Right cardiac atrium (tissue), 5 donors: ENCODE measurements around the gene C17orf107. TPM values are rescaled to one million over a fixed set of nuclear protein-coding genes. Genes with fewer than 3 reads are reported as not detected.

Experiments
- ATAC-seq, 2 donors: fragments of 200-7000 bp; cut with Tn5 transposase; one replicate each; pipeline versions ENCODE4 v1.8.0 to v1.9.1; 2020; ENCODE audit warnings: moderate library complexity in 2 of 2, mild to moderate bottlenecking in 1 of 2
- DNase-seq, 3 donors: peaks; one replicate each; pipeline ENCODE4 v3.0.0-alpha.2; 2020
- H3K27ac ChIP-seq: one replicate; pipeline ENCODE4 v1.5.1; 2013; ENCODE audit warnings: mild to moderate bottlenecking, low read length, control low read depth, moderate library complexity
- H3K27me3 ChIP-seq: one replicate; pipeline ENCODE4 v1.6.1; 2013; ENCODE audit not compliant: control insufficient read depth, insufficient read depth
- H3K4me1 ChIP-seq: one replicate; pipeline ENCODE4 v1.6.1; 2013; ENCODE audit warnings: low read length; ENCODE audit not compliant: control insufficient read depth, insufficient read depth
- H3K4me3 ChIP-seq: one replicate; pipeline ENCODE4 v1.5.1; 2013; ENCODE audit warnings: low read length, control low read depth
- H3K9me3 ChIP-seq: one replicate; pipeline ENCODE4 v1.6.1; 2013; ENCODE audit warnings: low read length; ENCODE audit not compliant: control insufficient read depth
- WGBS: extraction: QIAGEN DNeasy Blood & Tissue Kit; methylation state at CpG from one replicate; pipeline ENCODE4 v1.1.7; 2013; 5-methylcytosine and 5-hydroxymethylcytosine counted together
- intact Hi-C, 4 donors: fragments of 100-400 bp; cut with DNase I; formaldehyde crosslinking; loops; one replicate each; pipeline versions ENCODE4 v1.11.0 to v1.14.0; 2022 to 2023
- polyA plus RNA-seq: library from polyadenylated mRNA; stranded (reverse); fragments of 200-250 nt; gene quantifications from one replicate; pipeline ENCODE4 v1.2.3, GENCODE V29; 2013
- total RNA-seq, 4 donors: library from RNA; stranded (reverse); fragmentation: NEBNext Ultra II Directional; extraction: Animal tissue kit (Norgen Biotek cat#: 25700); gene quantifications; one replicate each; pipeline ENCODE4 v1.2.1, GENCODE V29; 2021
- donor health status: healthy with polysubstance abuse.
- donor health status: DM: no; HTN: yes; CAD: no.
- donor health status: DM: no; HTN: no; CAD: no.
- donor health status: DM: no; HTN: yes; CAD: no; lungs with severe emphysema.
- donor health status: DM: yes; HTN: yes; CAD: no.

Gene C17orf107
- total and polyA plus RNA-seq, 5 donors = 2.7 to 3.6 (median 2.8) TPM

DNA sequence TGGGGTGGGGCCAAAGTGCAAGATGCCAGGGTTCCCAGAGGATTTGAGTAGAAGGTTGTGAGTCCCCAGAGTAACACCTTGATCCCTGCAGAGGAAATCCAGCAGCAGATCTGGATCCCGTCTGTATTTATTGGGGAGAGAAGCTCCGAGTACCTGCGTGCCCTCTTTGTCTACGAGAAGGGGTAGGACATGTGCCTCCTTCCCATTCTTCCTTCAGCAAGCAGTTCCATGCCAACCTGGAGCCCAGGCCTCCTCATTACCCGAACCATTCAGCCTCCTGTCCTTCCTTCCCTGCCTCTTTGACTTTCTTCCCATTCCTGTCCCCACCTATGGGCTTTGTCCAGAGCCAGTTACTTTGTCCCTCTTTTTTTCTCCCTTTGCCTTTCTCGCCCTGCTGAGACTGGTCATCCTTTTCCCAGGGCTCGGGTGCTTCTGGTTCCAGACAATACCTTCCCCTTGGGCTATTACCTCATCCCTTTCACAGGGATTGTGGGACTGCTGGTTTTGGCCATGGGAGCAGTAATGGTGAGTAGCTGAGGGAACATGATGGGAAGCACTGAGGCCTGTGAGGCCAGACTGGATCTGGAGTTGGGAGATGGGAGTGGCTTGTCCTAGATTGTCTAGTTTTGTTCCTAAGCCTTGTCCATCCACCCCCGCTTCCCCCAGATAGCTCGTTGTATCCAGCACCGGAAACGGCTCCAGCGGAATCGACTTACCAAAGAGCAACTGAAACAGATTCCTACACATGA is 43.6 kb downstream of the C17orf107 start:
- DNase-seq (peak in 1 of 3 donors; percentile 43), ATAC-seq (no peak)
- Histone ChIP-seq H3K27ac (no peak overlapping the region), H3K4me1 (peaks cover 11% of the 10 kb centered on the region), H3K4me3 (no peak overlapping the region), H3K9me3 (no peaks in the 10 kb centered on the region), H3K27me3 (no peaks in the 10 kb centered on the region)
- intact Hi-C loops = loop anchor here in 1 of 4 donors (5.0 kb wide), 1 partner anchor 36 kb away; no protein-coding TSS in a partner anchor
- WGBS = 63% methylated on average over 13 of the region's 13 CpGs

DNA sequence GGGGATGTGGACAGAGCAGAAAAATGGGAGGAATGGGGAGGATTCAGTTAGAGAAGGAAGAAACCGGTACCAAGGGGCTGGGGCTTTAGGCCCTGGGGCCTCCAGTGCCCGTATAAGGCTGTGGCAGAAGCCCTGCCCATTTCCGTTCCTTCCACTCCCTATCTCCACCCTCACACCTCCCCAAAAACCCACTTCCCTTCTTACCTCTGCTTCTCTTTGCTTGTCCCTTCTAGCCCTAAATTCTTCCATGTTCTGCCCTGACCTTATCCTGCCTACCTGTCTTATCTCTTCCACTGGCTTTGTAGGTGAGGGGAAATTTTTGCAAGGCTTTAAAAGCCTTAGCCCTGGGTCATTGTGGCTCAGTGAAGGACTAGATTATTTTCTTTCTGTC is 44.8 kb downstream of the C17orf107 start:
- H3K4me1 ChIP-seq = peaks cover 7% of the 10 kb centered on the region
- intact Hi-C loops = loop anchor here in 1 of 4 donors (5.0 kb wide), 1 partner anchor 37 kb away; no protein-coding TSS in a partner anchor
- ATAC-seq (no peak), DNase-seq (peak in 2 of 3 donors; percentile 36 to 67)
- no peaks in the 10 kb centered on the region for H3K27me3 ChIP-seq
- H3K4me3 ChIP-seq = no peak overlapping the region
- no peak overlapping the region for H3K27ac ChIP-seq
- no peaks in the 10 kb centered on the region for H3K9me3 ChIP-seq
- 41% methylated on average over 3 of the region's 3 CpGs for whole genome bisulfite sequencing

GRCh38 chr17:4944554-4945175 is 45.3 kb downstream of the C17orf107 start:
- no peaks in the 10 kb centered on the region for H3K27me3 ChIP-seq
- no peak overlapping the region for H3K4me3 ChIP-seq
- intact Hi-C loops = loop anchor here in 1 of 4 donors (5.0 kb wide), 1 partner anchor 37 kb away; no protein-coding TSS in a partner anchor
- 55% methylated on average over 8 of the region's 8 CpGs for WGBS
- H3K27ac ChIP-seq = peak overlapping the region; percentile 54
- ATAC-seq = no peak
- peaks cover 7% of the 10 kb centered on the region for H3K4me1 ChIP-seq
- DNase-seq = no peak
- no peaks in the 10 kb centered on the region for H3K9me3 ChIP-seq

- DNase-seq = peak; percentile 78 to 89 (median 87)
- H3K27ac ChIP-seq = peak overlapping the region; percentile 54
- no peak overlapping the region for H3K4me3 ChIP-seq
- peak; percentile 6 to 52 for ATAC-seq
- no peaks in the 10 kb centered on the region for H3K9me3 ChIP-seq
- H3K27me3 ChIP-seq = no peaks in the 10 kb centered on the region
- WGBS = 44% methylated on average over 7 of the region's 7 CpGs
- intact Hi-C loops = no loop called here
- H3K4me1 ChIP-seq = peaks cover 7% of the 10 kb centered on the region
Observed at GRCh38 chr17:4945176-4945943, 46.0 kb downstream of the C17orf107 start.

DNA sequence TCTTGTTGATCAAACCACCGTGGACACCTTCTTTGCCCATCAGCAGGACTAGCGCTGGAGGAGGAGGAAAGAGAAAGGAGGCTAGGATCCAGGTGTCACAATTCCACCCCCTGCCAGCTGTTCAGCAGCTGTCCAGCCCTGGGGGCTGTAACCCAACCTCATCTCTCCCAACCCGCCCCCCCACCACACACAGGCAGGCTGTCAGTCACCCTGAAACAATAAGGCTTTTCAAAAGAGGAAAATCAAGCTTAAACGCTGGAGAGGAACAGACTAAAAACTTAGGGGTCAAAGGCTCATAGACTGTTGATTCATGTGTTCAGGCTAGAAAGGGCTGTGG is 46.6 kb downstream of the C17orf107 start:
- Histone ChIP-seq H3K27me3 (no peaks in the 10 kb centered on the region), H3K4me1 (peaks cover 7% of the 10 kb centered on the region), H3K27ac (peak overlapping the region; percentile 34), H3K4me3 (no peak overlapping the region), H3K9me3 (no peaks in the 10 kb centered on the region)
- DNase-seq (peak in 1 of 3 donors; percentile 5), ATAC-seq (no peak)
- intact Hi-C loops = no loop called here
- WGBS = 43% methylated on average over 4 of the region's 4 CpGs

GRCh38 chr17:4946312-4946976 is 47.1 kb downstream of the C17orf107 start:
- H3K27ac ChIP-seq = no peak overlapping the region
- ATAC-seq (no peak), DNase-seq (peak in 1 of 3 donors; percentile 39)
- no peaks in the 10 kb centered on the region for H3K27me3 ChIP-seq
- peak overlapping the region; percentile 87 for H3K4me3 ChIP-seq
- intact Hi-C loops = no loop called here
- H3K4me1 ChIP-seq = peaks cover 5% of the 10 kb centered on the region
- 32% methylated on average over 16 of the region's 16 CpGs for WGBS
- H3K9me3 ChIP-seq = no peaks in the 10 kb centered on the region

DNA sequence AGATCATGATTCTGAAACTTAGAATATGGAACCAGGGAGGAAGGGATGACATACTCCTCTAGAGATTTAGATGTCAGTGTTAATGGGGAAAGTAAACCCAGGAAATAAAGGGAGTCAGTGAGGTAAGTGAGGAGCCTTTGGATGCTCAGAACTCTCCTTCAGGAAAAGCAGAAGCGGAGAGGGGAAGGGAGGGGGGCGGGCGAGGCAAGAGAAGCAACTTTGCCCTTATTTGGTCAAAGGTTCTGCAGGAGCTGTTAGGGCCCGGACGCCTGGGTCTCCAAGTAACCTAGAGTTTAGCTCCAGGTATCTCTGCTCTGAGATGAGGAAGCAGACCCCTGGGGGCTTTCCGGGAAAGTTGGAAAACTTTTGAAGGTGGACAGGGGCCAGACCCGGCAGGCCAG is 47.7 kb downstream of the C17orf107 start:
- intact Hi-C loops = no loop called here
- no peaks in the 10 kb centered on the region for H3K9me3 ChIP-seq
- peak overlapping the region; percentile 87 for H3K4me3 ChIP-seq
- ATAC-seq (no peak), DNase-seq (peak in 2 of 3 donors; percentile 57 to 67)
- WGBS = 2% methylated on average over 7 of the region's 7 CpGs
- H3K27me3 ChIP-seq = no peaks in the 10 kb centered on the region
- H3K27ac ChIP-seq = peak overlapping the region; percentile 42
- peaks cover 5% of the 10 kb centered on the region for H3K4me1 ChIP-seq

GRCh38 chr17:4947411-4948165 is 48.3 kb downstream of the C17orf107 start:
- intact Hi-C loops = no loop called here
- peak; percentile 49 to 50 for ATAC-seq
- under 1% methylated on average over 56 of the region's 56 CpGs for WGBS

GRCh38 chr17:4948166-4948930 is 49.0 kb downstream of the C17orf107 start, which contains the start of gene PFN1:
PFN1 (minus strand) TSS chr17:4948530; CDS start chr17:4948394, 136 bp downstream.
- peak; percentile 92 to 97 (median 96) for DNase-seq
- peak within 1 kb of the TSS; percentile 96 for H3K27ac ChIP-seq
- H3K9me3 ChIP-seq = no peaks in the 10 kb centered on the region
- H3K4me3 ChIP-seq = peak within 1 kb of the TSS; percentile 87
- intact Hi-C loops = no loop called here
- peaks cover 5% of the 10 kb centered on the region for H3K4me1 ChIP-seq
- no peaks in the 10 kb centered on the region for H3K27me3 ChIP-seq
- peak; percentile 75 to 82 for ATAC-seq
- whole genome bisulfite sequencing = 1% methylated on average over 59 of the region's 59 CpGs

More at GRCh38 chr17:4947411-4948165, 48.3 kb downstream of the C17orf107 start:
- Histone ChIP-seq H3K27ac (peak overlapping the region; percentile 96), H3K27me3 (no peaks in the 10 kb centered on the region), H3K4me3 (peak overlapping the region; percentile 87), H3K4me1 (peaks cover 5% of the 10 kb centered on the region), H3K9me3 (no peaks in the 10 kb centered on the region)
- peak; percentile 72 to 87 (median 85) for DNase-seq
